ENCODE results near the gene CASQ1.

DNA sequence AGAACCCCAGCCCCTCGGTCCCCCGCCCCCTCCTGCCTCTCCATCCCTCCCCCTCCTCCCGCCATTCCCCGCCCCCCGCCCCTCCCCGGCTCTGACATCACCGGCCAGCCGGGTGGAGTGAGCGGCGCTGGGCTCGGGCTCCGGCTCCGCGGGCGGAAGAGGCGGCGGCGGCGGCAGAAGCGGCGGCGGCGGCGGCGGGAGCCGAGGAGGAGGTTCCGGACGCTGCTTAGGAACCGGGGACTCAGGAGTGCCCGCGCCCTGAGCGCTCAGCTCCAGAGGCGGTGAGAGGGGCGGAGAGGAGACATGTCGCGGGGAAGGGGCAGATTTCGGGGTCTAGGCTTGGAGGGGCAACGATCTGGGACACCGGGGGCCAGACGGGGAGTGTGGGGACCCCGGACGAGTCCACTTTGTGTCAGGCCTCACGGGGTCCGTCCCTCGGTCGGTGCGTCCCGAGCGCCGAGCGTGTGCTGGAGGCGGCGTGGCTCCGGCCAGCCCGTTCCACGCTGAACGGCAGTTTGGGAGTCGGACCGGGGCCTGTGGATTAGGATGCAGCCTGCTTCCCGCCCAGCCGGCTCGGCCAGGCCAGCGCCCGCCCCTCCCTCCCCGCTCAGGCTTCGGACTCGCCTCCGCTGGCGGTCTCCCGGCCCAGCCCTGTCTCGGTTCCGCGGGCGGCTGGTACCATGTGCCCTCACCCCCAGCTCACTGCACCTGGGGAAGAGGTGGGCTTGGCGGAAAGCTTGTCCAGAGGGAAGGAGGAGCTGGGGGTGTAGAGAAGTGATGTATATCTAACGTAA is 15.1 kb downstream of the CASQ1 start, which contains the start of gene PEA15:
- TF ChIP-seq ZNF384 (IDR thresholded peaks at IDR 0.05) = no peak
- TF ChIP-seq TARDBP (IDR thresholded peaks at IDR 0.05) = no peak

Measured in HEK293T (cell line).